Measurements from ENCODE around the gene MACROH2A1. TPM values are rescaled to one million over a fixed set of nuclear protein-coding genes. Genes with fewer than 3 reads are reported as not detected.

The MACROH2A1 gene
- total and polyA plus RNA-seq, 2 experiments from 2014 or later = 115 to 125 TPM

- H3K9me2 ChIP-seq (ENCODE audit: insufficient read depth) = no peaks in the 10 kb centered on the region
- WGBS, 2 experiments (ENCODE audit: low coverage in 1 of 2, low lambda C conversion rate in 2 of 2, missing lambda C conversion rate in 2 of 2) = 71% methylated on average over 8 of the region's 8 CpGs
- no peak overlapping the region for H3K9ac ChIP-seq
- H3K4me3 ChIP-seq = no peak overlapping the region
- no peaks in the 10 kb centered on the region for H3K4me1 ChIP-seq (ENCODE audit: insufficient read depth)
- H3F3A ChIP-seq (ENCODE audit: insufficient read depth) = no peaks in the 10 kb centered on the region
- no peak for DNase-seq
- H2AFZ ChIP-seq = no peak overlapping the region
- no peaks in the 10 kb centered on the region for H4K20me1 ChIP-seq (ENCODE audit: insufficient read depth)
- H3K4me2 ChIP-seq (ENCODE audit: unreplicated experiment) = no peak overlapping the region
- in situ Hi-C loops (cut with MboI) = no loop called here
- H3K79me2 ChIP-seq (ENCODE audit: insufficient read depth) = no peaks in the 10 kb centered on the region
- no peaks in the 10 kb centered on the region for H3K9me3 ChIP-seq (ENCODE audit: low read depth)
- H3K27ac ChIP-seq = no peak overlapping the region
- TF ChIP-seq EZH2 (IDR thresholded peaks at IDR 0.05; ENCODE audit: insufficient read depth, poor library complexity, severe bottlenecking) (no peak), EZH2phosphoT487 (IDR thresholded peaks at IDR 0.05; ENCODE audit: insufficient read depth, low read depth) (no peak)
- H3K27me3 ChIP-seq (replicated peaks; ENCODE audit: insufficient read depth) = no peaks in the 10 kb centered on the region; the same call in 1 of the 2 replicates
- H3K36me3 ChIP-seq (ENCODE audit: low read depth) = no peaks in the 10 kb centered on the region
These were observed 79.0 kb downstream of the MACROH2A1 start for GRCh38 chr5:135319928-135320606.

- 75 to 82% methylated on average over 6 of the region's 6 CpGs for WGBS, 2 experiments (ENCODE audit: low coverage in 1 of 2, low lambda C conversion rate in 2 of 2, missing lambda C conversion rate in 2 of 2)
- H3K36me3 ChIP-seq (ENCODE audit: low read depth) = no peaks in the 10 kb centered on the region
- H3K27me3 ChIP-seq (replicated peaks; ENCODE audit: insufficient read depth) = no peaks in the 10 kb centered on the region; the same call in 1 of the 2 replicates
- DNase-seq = no peak
- no peak overlapping the region for H3K4me3 ChIP-seq
- TF ChIP-seq EZH2phosphoT487 (IDR thresholded peaks at IDR 0.05; ENCODE audit: insufficient read depth, low read depth) (no peak), EZH2 (IDR thresholded peaks at IDR 0.05; ENCODE audit: insufficient read depth, poor library complexity, severe bottlenecking) (no peak)
- no peaks in the 10 kb centered on the region for H3K79me2 ChIP-seq (ENCODE audit: insufficient read depth)
- no peaks in the 10 kb centered on the region for H3K9me2 ChIP-seq (ENCODE audit: insufficient read depth)
- H3K9me3 ChIP-seq (ENCODE audit: low read depth) = no peaks in the 10 kb centered on the region
- H3K9ac ChIP-seq = no peak overlapping the region
- H3K4me1 ChIP-seq (ENCODE audit: insufficient read depth) = no peaks in the 10 kb centered on the region
- no peak overlapping the region for H3K4me2 ChIP-seq (ENCODE audit: unreplicated experiment)
- in situ Hi-C loops (cut with MboI) = no loop called here
- no peak overlapping the region for H3K27ac ChIP-seq
- no peaks in the 10 kb centered on the region for H3F3A ChIP-seq (ENCODE audit: insufficient read depth)
- H4K20me1 ChIP-seq (ENCODE audit: insufficient read depth) = no peaks in the 10 kb centered on the region
- H2AFZ ChIP-seq = no peak overlapping the region
These were observed 79.6 kb downstream of the MACROH2A1 start for GRCh38 chr5:135319458-135319857.

GRCh38 chr5:135318924-135319323 lies 80.1 kb downstream of the MACROH2A1 start:
- H3K4me2 ChIP-seq (ENCODE audit: unreplicated experiment) = no peak overlapping the region
- H4K20me1 ChIP-seq (ENCODE audit: insufficient read depth) = no peaks in the 10 kb centered on the region
- no peaks in the 10 kb centered on the region for H3K4me1 ChIP-seq (ENCODE audit: insufficient read depth)
- H3K4me3 ChIP-seq = no peak overlapping the region
- H3K27ac ChIP-seq = no peak overlapping the region
- no peaks in the 10 kb centered on the region for H3K9me2 ChIP-seq (ENCODE audit: insufficient read depth)
- in situ Hi-C loops (cut with MboI) = no loop called here
- DNase-seq = no peak
- no peaks in the 10 kb centered on the region for H3K9me3 ChIP-seq (ENCODE audit: low read depth)
- 75 to 88% methylated on average over 1 of the region's 1 CpG for WGBS, 2 experiments (ENCODE audit: low coverage in 1 of 2, low lambda C conversion rate in 2 of 2, missing lambda C conversion rate in 2 of 2)
- H3K79me2 ChIP-seq (ENCODE audit: insufficient read depth) = no peaks in the 10 kb centered on the region
- H3K36me3 ChIP-seq (ENCODE audit: low read depth) = no peaks in the 10 kb centered on the region
- no peaks in the 10 kb centered on the region; the same call in 1 of the 2 replicates for H3K27me3 ChIP-seq (replicated peaks; ENCODE audit: insufficient read depth)
- no peaks in the 10 kb centered on the region for H3F3A ChIP-seq (ENCODE audit: insufficient read depth)
- H2AFZ ChIP-seq = no peak overlapping the region
- no peak for TF ChIP-seq EZH2phosphoT487 (IDR thresholded peaks at IDR 0.05; ENCODE audit: insufficient read depth, low read depth)
- no peak for TF ChIP-seq EZH2 (IDR thresholded peaks at IDR 0.05; ENCODE audit: insufficient read depth, poor library complexity, severe bottlenecking)
- no peak overlapping the region for H3K9ac ChIP-seq

- no peak overlapping the region for H3K4me2 ChIP-seq (ENCODE audit: unreplicated experiment)
- no peaks in the 10 kb centered on the region; the same call in 1 of the 2 replicates for H3K27me3 ChIP-seq (replicated peaks; ENCODE audit: insufficient read depth)
- no peaks in the 10 kb centered on the region for H3K79me2 ChIP-seq (ENCODE audit: insufficient read depth)
- WGBS, 2 experiments (ENCODE audit: low coverage in 1 of 2, low lambda C conversion rate in 2 of 2, missing lambda C conversion rate in 2 of 2) = 73 to 75% methylated on average over 4 of the region's 4 CpGs
- H3K27ac ChIP-seq = no peak overlapping the region
- no peaks in the 10 kb centered on the region for H3K9me2 ChIP-seq (ENCODE audit: insufficient read depth)
- no peak for TF ChIP-seq EZH2 (IDR thresholded peaks at IDR 0.05; ENCODE audit: insufficient read depth, poor library complexity, severe bottlenecking)
- no peak for TF ChIP-seq EZH2phosphoT487 (IDR thresholded peaks at IDR 0.05; ENCODE audit: insufficient read depth, low read depth)
- H3K9me3 ChIP-seq (ENCODE audit: low read depth) = no peaks in the 10 kb centered on the region
- no peaks in the 10 kb centered on the region for H3F3A ChIP-seq (ENCODE audit: insufficient read depth)
- in situ Hi-C loops (cut with MboI) = no loop called here
- H3K36me3 ChIP-seq (ENCODE audit: low read depth) = no peaks in the 10 kb centered on the region
- H3K4me3 ChIP-seq = no peak overlapping the region
- no peaks in the 10 kb centered on the region for H3K4me1 ChIP-seq (ENCODE audit: insufficient read depth)
- H3K9ac ChIP-seq = no peak overlapping the region
- no peaks in the 10 kb centered on the region for H4K20me1 ChIP-seq (ENCODE audit: insufficient read depth)
- no peak for DNase-seq
- no peak overlapping the region for H2AFZ ChIP-seq
These were observed 81.0 kb downstream of the MACROH2A1 start for GRCh38 chr5:135318037-135318436.
